ENCODE data around the gene VSIR. TPM values are rescaled to one million over a fixed set of nuclear protein-coding genes. Genes with fewer than 3 reads are reported as not detected.
A peak's percentile ranks its signal among the peaks of the same experiment; 100 is the strongest.

Gene VSIR
- total and polyA plus RNA-seq, 2 experiments from 2014 or later = 81.6 to 153 TPM

DNA sequence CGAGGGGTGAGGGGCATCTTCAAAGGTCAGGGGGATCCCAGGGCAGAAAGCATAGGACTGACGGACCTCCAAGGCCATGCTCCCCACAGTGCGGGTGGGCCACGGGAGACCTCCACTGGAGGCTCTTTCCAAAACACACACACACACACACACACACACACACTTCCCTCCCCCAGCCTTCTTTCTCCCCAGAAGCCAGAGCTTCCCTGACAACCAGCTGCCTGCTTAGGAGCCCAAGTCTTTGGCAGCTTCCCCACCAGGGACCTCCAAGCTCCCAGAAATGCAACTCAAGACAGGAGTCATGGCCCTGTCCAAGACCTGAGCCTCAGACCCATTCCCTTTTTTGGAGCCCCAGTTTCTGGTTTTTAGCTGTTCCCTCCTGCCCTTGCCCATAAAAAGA is 53.0 kb downstream of the VSIR start:
- TF ChIP-seq EZH2phosphoT487 (IDR thresholded peaks at IDR 0.05; ENCODE audit: insufficient read depth, low read depth) (no peak), EZH2 (IDR thresholded peaks at IDR 0.05; ENCODE audit: insufficient read depth, poor library complexity, severe bottlenecking) (no peak)
- H3K79me2 ChIP-seq (ENCODE audit: insufficient read depth) = no peaks in the 10 kb centered on the region
- H3K9me3 ChIP-seq (ENCODE audit: low read depth) = no peaks in the 10 kb centered on the region
- no peaks in the 10 kb centered on the region for H3K9me2 ChIP-seq (ENCODE audit: insufficient read depth)
- H3K9ac ChIP-seq = no peak overlapping the region
- no peaks in the 10 kb centered on the region for H3K36me3 ChIP-seq (ENCODE audit: low read depth)
- no peaks in the 10 kb centered on the region for H3K4me1 ChIP-seq (ENCODE audit: insufficient read depth)
- H3K27ac ChIP-seq = no peak overlapping the region
- H4K20me1 ChIP-seq (ENCODE audit: insufficient read depth) = no peaks in the 10 kb centered on the region
- 91 to 93% methylated on average over 2 to 4 of the region's 4 CpGs for WGBS, 2 experiments (ENCODE audit: low coverage in 1 of 2, low lambda C conversion rate in 2 of 2, missing lambda C conversion rate in 2 of 2)
- H3K4me3 ChIP-seq = no peak overlapping the region
- in situ Hi-C loops (cut with MboI) = no loop called here
- H3K27me3 ChIP-seq (replicated peaks; ENCODE audit: insufficient read depth) = no peaks in the 10 kb centered on the region
- H2AFZ ChIP-seq = no peak overlapping the region
- H3F3A ChIP-seq (ENCODE audit: insufficient read depth) = no peaks in the 10 kb centered on the region
- no peak overlapping the region for H3K4me2 ChIP-seq (ENCODE audit: unreplicated experiment)
- no peak for DNase-seq

DNA sequence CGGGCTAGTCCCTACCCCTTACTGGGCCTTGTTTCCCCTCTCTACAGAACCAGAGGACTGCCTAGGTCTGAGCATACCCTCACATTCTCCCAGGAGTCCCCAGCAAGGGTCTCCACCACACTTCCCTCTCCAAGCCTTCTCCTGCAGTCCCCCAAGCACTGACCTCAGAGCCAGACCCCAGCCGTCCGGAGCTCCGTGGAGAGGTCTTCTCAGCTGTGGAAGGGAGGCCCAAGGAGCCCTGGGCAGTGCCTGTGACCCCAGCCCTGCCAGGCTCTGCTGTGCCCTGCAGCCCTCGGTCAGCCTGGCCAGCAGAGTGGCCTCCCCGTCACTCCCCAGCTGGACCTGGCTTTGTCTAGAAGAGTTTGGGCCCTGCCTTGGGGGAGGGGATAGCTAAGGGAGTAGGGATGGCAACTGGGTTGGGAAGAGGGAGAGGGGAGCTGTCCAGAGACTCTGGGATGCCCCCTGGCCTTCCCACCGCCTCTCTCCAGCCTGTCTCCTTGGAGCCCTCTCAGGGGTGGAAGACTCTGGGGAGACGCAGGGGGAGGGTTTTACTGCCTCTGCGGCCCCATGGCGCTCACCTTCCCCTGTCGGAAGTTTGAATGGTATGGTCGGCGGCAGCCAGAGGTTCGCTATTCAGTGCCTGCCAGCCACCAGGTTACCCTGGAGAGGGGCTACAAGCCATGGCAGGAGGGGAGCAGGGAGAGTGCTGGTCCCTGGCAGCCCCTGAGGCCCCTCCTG is 53.7 kb downstream of the VSIR start, which contains the start of gene C10orf105:
Gene C10orf105, minus strand, starts transcription at position 315 of the 738 bp plus-strand sequence. CDS start 3,441 bp downstream, outside the sequence.
- no peak within 1 kb of the TSS for H3K27ac ChIP-seq
- no peaks in the 10 kb centered on the region for H4K20me1 ChIP-seq (ENCODE audit: insufficient read depth)
- in situ Hi-C loops (cut with MboI) = no loop called here
- 83 to 85% methylated on average over 13 to 14 of the region's 14 CpGs for WGBS, 2 experiments (ENCODE audit: low coverage in 1 of 2, low lambda C conversion rate in 2 of 2, missing lambda C conversion rate in 2 of 2)
- no peaks in the 10 kb centered on the region for H3K27me3 ChIP-seq (replicated peaks; ENCODE audit: insufficient read depth)
- H2AFZ ChIP-seq = no peak within 1 kb of the TSS
- H3K4me3 ChIP-seq = no peak within 1 kb of the TSS
- H3K4me2 ChIP-seq (ENCODE audit: unreplicated experiment) = no peak within 1 kb of the TSS
- H3K36me3 ChIP-seq (ENCODE audit: low read depth) = no peaks in the 10 kb centered on the region
- TF ChIP-seq EZH2phosphoT487 (IDR thresholded peaks at IDR 0.05; ENCODE audit: insufficient read depth, low read depth) = no peak
- TF ChIP-seq EZH2 (IDR thresholded peaks at IDR 0.05; ENCODE audit: insufficient read depth, poor library complexity, severe bottlenecking) = no peak
- H3K9me2 ChIP-seq (ENCODE audit: insufficient read depth) = no peaks in the 10 kb centered on the region
- H3K79me2 ChIP-seq (ENCODE audit: insufficient read depth) = no peaks in the 10 kb centered on the region
- peaks cover 3% of the 10 kb centered on the region for H3K4me1 ChIP-seq (ENCODE audit: insufficient read depth)
- H3K9ac ChIP-seq = no peak within 1 kb of the TSS
- H3K9me3 ChIP-seq (ENCODE audit: low read depth) = no peaks in the 10 kb centered on the region
- no peak for DNase-seq
- 0 out of 2 replicates have a peak, but pooled peaks cover under 1% of the 10 kb centered on the region for H3F3A ChIP-seq (ENCODE audit: insufficient read depth)

DNA sequence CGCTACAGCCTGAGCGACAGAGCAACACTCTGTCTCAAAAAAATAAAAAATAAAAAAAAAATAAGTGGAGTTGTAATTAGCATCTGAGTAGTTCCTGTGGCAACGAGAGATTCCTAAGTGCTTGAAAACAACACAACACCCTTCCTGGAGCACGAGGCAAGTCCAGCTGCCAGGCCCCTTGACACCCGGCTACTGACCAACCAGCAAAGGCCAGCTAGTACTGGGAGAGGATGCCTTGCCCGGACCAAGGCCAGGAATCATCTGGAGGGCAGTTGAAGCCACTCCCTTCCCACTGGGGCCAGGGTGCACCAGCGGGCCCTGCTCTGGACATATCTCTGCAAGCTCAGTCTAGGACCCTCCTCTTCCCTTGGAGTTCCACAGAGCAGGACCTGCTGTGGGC is 54.3 kb downstream of the VSIR start:
- Histone ChIP-seq H2AFZ (no peak overlapping the region), H3F3A (ENCODE audit: insufficient read depth) (peaks cover 6% of the 10 kb centered on the region; the same call in 1 of the 2 replicates), H4K20me1 (ENCODE audit: insufficient read depth) (no peaks in the 10 kb centered on the region), H3K9me2 (ENCODE audit: insufficient read depth) (no peaks in the 10 kb centered on the region), H3K4me3 (no peak overlapping the region), H3K4me1 (ENCODE audit: insufficient read depth) (peaks cover 8% of the 10 kb centered on the region), H3K36me3 (ENCODE audit: low read depth) (no peaks in the 10 kb centered on the region), H3K9ac (no peak overlapping the region), H3K9me3 (ENCODE audit: low read depth) (no peaks in the 10 kb centered on the region), H3K27ac (no peak overlapping the region), H3K27me3 (replicated peaks; ENCODE audit: insufficient read depth) (no peaks in the 10 kb centered on the region), H3K4me2 (ENCODE audit: unreplicated experiment) (no peak overlapping the region), H3K79me2 (ENCODE audit: insufficient read depth) (no peaks in the 10 kb centered on the region)
- DNase-seq = peak; percentile 60
- in situ Hi-C loops (cut with MboI) = no loop called here
- TF ChIP-seq EZH2 (IDR thresholded peaks at IDR 0.05; ENCODE audit: insufficient read depth, poor library complexity, severe bottlenecking) (no peak), EZH2phosphoT487 (IDR thresholded peaks at IDR 0.05; ENCODE audit: insufficient read depth, low read depth) (no peak)
- 40 to 44% methylated on average over 7 of the region's 7 CpGs for WGBS, 2 experiments (ENCODE audit: low coverage in 1 of 2, low lambda C conversion rate in 2 of 2, missing lambda C conversion rate in 2 of 2)

DNA sequence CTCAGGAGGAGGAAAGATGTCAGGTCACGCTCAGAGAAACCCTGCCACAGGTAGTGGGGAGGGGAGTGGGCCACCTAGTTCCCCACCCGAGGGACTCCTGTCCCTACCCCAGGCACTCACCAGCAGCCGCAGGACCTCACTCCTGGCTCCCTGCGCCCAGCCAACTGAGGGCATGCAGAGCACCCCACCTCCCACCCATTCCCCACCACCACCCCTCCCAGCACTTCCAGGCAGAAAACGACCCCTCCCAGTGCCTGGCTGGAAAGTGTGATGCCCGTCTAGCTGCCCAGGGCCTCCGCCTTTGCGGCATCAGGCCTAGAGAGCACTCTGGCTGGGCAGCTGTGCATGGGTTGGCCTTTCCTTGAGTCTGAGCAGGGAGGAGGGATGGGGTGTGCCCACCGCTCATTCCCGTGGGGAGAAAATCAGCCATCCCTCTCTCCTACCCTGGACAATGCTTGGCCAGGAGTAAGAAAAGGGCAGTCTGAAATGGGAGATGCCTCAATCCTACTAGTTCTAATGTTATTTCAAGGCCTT is 55.1 kb downstream of the VSIR start:
- Histone ChIP-seq H3K9ac (no peak overlapping the region), H3K79me2 (ENCODE audit: insufficient read depth) (no peaks in the 10 kb centered on the region), H3F3A (ENCODE audit: insufficient read depth) (peaks cover 12% of the 10 kb centered on the region; the same call in 1 of the 2 replicates), H3K4me1 (ENCODE audit: insufficient read depth) (peaks cover 16% of the 10 kb centered on the region), H3K27ac (no peak overlapping the region), H3K9me2 (ENCODE audit: insufficient read depth) (no peaks in the 10 kb centered on the region), H4K20me1 (ENCODE audit: insufficient read depth) (no peaks in the 10 kb centered on the region), H3K9me3 (ENCODE audit: low read depth) (no peaks in the 10 kb centered on the region), H3K27me3 (replicated peaks; ENCODE audit: insufficient read depth) (no peaks in the 10 kb centered on the region), H3K4me3 (no peak overlapping the region), H3K36me3 (ENCODE audit: low read depth) (no peaks in the 10 kb centered on the region), H2AFZ (no peak overlapping the region), H3K4me2 (ENCODE audit: unreplicated experiment) (no peak overlapping the region)
- DNase-seq = no peak
- no peak for TF ChIP-seq EZH2 (IDR thresholded peaks at IDR 0.05; ENCODE audit: insufficient read depth, poor library complexity, severe bottlenecking)
- WGBS, 2 experiments (ENCODE audit: low coverage in 1 of 2, low lambda C conversion rate in 2 of 2, missing lambda C conversion rate in 2 of 2) = 46 to 62% methylated on average over 8 to 10 of the region's 10 CpGs
- in situ Hi-C loops (cut with MboI) = no loop called here

Measured in GM23248 (cell line).